ENCODE measurements around the gene FAM240B.

DNA sequence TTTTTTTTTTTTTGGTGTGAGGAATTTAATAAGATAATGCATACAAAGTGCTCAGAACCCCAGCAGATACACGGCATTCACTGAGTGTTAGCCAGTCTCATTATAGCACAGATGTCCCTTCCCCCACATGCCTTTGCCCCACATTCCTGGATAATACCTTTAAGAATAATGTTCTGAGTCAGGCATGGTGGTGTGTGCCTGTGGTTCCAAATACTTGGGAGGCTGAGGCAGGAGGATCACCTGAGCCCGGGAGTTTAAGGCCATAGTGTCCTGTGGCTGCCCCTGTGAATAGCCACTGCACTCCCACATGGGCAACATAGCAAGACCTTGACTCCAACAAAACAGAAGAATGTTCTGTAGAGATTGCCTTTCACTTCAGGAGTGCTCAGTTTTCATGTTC, 75.3 kb downstream of the FAM240B start:
- TF ChIP-seq POLR2A (IDR thresholded peaks at IDR 0.05), result no peak
- TF ChIP-seq, protein P1, sequence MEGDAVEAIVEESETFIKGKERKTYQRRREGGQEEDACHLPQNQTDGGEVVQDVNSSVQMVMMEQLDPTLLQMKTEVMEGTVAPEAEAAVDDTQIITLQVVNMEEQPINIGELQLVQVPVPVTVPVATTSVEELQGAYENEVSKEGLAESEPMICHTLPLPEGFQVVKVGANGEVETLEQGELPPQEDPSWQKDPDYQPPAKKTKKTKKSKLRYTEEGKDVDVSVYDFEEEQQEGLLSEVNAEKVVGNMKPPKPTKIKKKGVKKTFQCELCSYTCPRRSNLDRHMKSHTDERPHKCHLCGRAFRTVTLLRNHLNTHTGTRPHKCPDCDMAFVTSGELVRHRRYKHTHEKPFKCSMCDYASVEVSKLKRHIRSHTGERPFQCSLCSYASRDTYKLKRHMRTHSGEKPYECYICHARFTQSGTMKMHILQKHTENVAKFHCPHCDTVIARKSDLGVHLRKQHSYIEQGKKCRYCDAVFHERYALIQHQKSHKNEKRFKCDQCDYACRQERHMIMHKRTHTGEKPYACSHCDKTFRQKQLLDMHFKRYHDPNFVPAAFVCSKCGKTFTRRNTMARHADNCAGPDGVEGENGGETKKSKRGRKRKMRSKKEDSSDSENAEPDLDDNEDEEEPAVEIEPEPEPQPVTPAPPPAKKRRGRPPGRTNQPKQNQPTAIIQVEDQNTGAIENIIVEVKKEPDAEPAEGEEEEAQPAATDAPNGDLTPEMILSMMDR (IDR thresholded peaks at IDR 0.05), result no peak
- TF ChIP-seq EP300 (IDR thresholded peaks at IDR 0.05), result no peak
- no peak for TF ChIP-seq POLR2AphosphoS5 (IDR thresholded peaks at IDR 0.05)
